Measurements from ENCODE around the gene RAB3A.
A peak's percentile ranks its signal among the peaks of the same experiment; 100 is the strongest.

The RAB3A gene

GRCh38 chr19:18150776-18151624, 52.8 kb downstream of the RAB3A start (continued):
- TF ChIP-seq ZNF266 (tag by site-specific recombination; IDR thresholded peaks at IDR 0.05; ENCODE audit: low read depth) (no peak), ZNF211 (tag by site-specific recombination; IDR thresholded peaks at IDR 0.05; ENCODE audit: low read depth) (no peak), BCL11B (tag by site-specific recombination; IDR thresholded peaks at IDR 0.05; ENCODE audit: low read depth) (no peak), ZBTB49 (tag by site-specific recombination; IDR thresholded peaks at IDR 0.05; ENCODE audit: low read depth) (no peak), ZFP3 (tag by site-specific recombination; IDR thresholded peaks at IDR 0.05; ENCODE audit: low read depth) (peak; percentile 50; the same call in 1 of the 2 replicates), ZNF600 (tag by site-specific recombination; IDR thresholded peaks at IDR 0.05) (peak; percentile 62), ZBTB48 (tag by site-specific recombination; IDR thresholded peaks at IDR 0.05) (no peak), ZNF704 (tag by site-specific recombination; IDR thresholded peaks at IDR 0.05) (no peak), ZNF768 (tag by site-specific recombination; IDR thresholded peaks at IDR 0.05) (0 out of 2 replicates have a peak, but pooled peaks have one; percentile 54), BCL6B (tag by site-specific recombination; IDR thresholded peaks at IDR 0.05) (no peak)
- TF ChIP-seq, protein P1, sequence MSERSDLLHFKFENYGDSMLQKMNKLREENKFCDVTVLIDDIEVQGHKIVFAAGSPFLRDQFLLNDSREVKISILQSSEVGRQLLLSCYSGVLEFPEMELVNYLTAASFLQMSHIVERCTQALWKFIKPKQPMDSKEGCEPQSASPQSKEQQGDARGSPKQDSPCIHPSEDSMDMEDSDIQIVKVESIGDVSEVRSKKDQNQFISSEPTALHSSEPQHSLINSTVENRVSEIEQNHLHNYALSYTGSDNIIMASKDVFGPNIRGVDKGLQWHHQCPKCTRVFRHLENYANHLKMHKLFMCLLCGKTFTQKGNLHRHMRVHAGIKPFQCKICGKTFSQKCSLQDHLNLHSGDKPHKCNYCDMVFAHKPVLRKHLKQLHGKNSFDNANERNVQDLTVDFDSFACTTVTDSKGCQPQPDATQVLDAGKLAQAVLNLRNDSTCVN (tag by site-specific recombination; optimal IDR thresholded peaks at IDR 0.05): no peak
- TF ChIP-seq, protein P2, sequence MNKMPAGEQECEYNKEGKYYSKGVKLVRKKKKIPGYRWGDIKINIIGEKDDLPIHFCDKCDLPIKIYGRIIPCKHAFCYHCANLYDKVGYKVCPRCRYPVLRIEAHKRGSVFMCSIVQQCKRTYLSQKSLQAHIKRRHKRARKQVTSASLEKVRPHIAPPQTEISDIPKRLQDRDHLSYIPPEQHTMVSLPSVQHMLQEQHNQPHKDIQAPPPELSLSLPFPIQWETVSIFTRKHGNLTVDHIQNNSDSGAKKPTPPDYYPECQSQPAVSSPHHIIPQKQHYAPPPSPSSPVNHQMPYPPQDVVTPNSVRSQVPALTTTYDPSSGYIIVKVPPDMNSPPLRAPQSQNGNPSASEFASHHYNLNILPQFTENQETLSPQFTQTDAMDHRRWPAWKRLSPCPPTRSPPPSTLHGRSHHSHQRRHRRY (tag by site-specific recombination; IDR thresholded peaks at IDR 0.05): no peak

- ChIA-PET POLR2A (no interaction called here), CTCF (interaction anchor here (0.6 to 0.7 kb wide), 2 partner anchors 200 to 239 kb away, joined by 3 read pairs; no protein-coding TSS in a partner anchor)
- Histone ChIP-seq H3K4me3 (ENCODE audit: low read depth, low read length) (no peak overlapping the region), H3K9me3 (ENCODE audit: control insufficient read depth, insufficient read depth, low read depth, low read length) (no peaks in the 10 kb centered on the region), H3K4me1 (ENCODE audit: control insufficient read depth, insufficient read depth, low read length) (no peaks in the 10 kb centered on the region; the same call in 1 of the 2 replicates), H3K36me3 (ENCODE audit: control insufficient read depth in 2 of 2, insufficient read depth in 1 of 2, low read length in 2 of 2) (peaks cover 0 to 19% of the 10 kb centered on the region in 2 experiments; a peak in 1 of 3 replicates), H3K27ac (ENCODE audit: extremely low read depth, low read depth, low read length) (no peak overlapping the region)
- TF ChIP-seq, protein P1 (tag by site-specific recombination; optimal IDR thresholded peaks at IDR 0.05): no peak
- TF ChIP-seq ZBTB49 (tag by site-specific recombination; IDR thresholded peaks at IDR 0.05; ENCODE audit: low read depth) (no peak), FEZF1 (tag by site-specific recombination; IDR thresholded peaks at IDR 0.05) (no peak), ZNF214 (tag by site-specific recombination; IDR thresholded peaks at IDR 0.05; ENCODE audit: borderline replicate concordance) (no peak), GLIS2 (tag by site-specific recombination; IDR thresholded peaks at IDR 0.05) (no peak), ZNF16 (tag by site-specific recombination; IDR thresholded peaks at IDR 0.05; ENCODE audit: low read depth) (no peak), ZBTB17 (tag by site-specific recombination; IDR thresholded peaks at IDR 0.05) (no peak), ZNF184 (tag by site-specific recombination; IDR thresholded peaks at IDR 0.05) (no peak), KLF1 (tag by site-specific recombination; IDR thresholded peaks at IDR 0.05) (no peak), ZFHX2 (tag by site-specific recombination; conservative IDR thresholded peaks at IDR 0.05) (no peak)
- TF ChIP-seq, protein P3, sequence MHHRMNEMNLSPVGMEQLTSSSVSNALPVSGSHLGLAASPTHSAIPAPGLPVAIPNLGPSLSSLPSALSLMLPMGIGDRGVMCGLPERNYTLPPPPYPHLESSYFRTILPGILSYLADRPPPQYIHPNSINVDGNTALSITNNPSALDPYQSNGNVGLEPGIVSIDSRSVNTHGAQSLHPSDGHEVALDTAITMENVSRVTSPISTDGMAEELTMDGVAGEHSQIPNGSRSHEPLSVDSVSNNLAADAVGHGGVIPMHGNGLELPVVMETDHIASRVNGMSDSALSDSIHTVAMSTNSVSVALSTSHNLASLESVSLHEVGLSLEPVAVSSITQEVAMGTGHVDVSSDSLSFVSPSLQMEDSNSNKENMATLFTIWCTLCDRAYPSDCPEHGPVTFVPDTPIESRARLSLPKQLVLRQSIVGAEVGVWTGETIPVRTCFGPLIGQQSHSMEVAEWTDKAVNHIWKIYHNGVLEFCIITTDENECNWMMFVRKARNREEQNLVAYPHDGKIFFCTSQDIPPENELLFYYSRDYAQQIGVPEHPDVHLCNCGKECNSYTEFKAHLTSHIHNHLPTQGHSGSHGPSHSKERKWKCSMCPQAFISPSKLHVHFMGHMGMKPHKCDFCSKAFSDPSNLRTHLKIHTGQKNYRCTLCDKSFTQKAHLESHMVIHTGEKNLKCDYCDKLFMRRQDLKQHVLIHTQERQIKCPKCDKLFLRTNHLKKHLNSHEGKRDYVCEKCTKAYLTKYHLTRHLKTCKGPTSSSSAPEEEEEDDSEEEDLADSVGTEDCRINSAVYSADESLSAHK (tag by site-specific recombination; IDR thresholded peaks at IDR 0.05): no peak
These were observed 54.3 kb downstream of the RAB3A start for GRCh38 chr19:18149596-18149975.

Data from HEK293 (cell line).